HG03135 (cell line): Measurements from ENCODE around the gene NKAP.
"Not testable (repeated sequence)": the region's sequence is repeated elsewhere in the genome, so short reads cannot be mapped to it uniquely, and the experiment has no call there.

Experiments used
- ATAC-seq: cut with Tn5 transposase; IDR thresholded peaks from one replicate; pipeline ENCODE4 v1.9.1; 2021; ENCODE audit warnings: mild to moderate bottlenecking, moderate library complexity; ENCODE audit not compliant: unreplicated experiment

The NKAP gene

DNA sequence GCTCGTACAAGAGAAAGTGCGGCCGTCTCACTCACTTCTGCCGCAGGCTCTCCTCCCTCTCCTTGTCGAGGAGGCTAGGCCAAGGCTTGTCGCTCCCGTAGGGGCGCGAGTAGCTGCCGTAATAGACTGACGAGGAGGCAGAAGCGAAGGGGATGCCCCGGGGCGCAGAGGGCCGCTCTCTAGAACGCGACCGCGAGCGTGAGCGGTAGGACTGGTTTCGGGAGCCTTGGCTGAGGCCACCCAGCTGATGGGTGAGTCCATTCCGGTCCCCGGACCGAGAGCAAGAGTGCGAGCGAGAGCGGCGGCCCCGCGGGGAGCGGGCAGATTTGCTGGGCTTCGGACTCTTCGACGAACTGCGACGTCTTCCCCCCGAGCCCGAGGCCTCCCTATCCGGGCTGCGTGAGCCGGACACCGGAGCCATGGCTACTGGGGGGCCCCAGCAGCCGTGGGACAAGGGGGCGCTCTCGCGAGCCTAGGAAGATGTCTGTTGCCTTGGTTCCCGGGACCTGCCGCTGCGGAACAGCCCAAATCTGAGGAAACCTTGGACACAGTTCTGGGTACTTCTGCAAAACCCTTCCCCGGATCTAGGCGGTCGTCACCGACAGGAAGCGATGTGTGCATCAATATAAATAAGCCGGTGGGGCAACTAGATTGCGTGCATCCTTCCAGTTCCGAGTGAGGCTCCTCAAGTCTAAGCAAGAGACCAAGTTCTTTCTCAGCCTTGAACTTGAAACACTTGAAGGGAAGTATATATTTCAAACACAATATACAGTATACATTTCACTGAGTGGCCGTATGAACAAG lies at the start of gene NKAP:
TSS of gene NKAP (minus strand) at position 567 of the 804 bp plus-strand sequence. CDS start at position 421, 146 bp downstream.
- peak; percentile 74 for ATAC-seq

DNA sequence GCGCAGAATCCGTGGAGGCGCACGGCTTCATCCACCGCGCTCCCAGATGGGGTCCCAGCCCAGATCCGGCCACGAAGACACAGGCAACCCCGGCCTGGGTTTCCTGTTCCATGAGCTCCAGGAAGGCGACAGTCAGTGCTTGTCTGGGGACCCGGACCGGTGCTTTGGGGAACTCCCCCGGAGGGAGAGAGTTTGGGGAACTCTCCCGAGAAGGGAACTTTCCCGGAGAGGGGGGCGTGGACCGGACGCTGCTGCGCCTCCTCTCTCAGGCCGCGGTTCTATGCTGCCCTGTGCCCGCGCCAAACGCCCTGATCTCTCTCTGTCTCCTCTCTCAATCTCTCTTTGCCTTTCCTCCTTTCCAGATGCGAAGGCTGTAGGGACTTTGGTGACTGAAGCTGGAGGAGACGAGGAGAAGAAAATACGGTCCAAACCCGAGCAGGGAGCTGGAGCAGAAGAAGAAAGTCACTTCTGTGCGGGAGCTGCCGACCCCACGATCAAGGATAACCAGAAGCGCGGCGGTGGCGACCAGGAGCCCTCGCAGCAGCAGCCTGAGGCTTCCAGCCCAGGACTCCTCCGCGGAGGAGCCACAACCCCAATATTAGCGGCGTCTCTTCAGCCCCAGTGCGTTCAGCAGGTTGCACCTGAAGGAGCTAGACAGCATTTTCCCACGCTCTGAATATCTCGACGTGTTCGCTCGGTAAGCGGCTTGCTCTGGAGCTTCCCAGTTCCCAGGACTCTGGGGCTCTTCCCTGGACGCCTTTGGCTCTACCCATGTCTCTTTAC lies 47.6 kb upstream of the NKAP start:
- ATAC-seq, result no peak

DNA sequence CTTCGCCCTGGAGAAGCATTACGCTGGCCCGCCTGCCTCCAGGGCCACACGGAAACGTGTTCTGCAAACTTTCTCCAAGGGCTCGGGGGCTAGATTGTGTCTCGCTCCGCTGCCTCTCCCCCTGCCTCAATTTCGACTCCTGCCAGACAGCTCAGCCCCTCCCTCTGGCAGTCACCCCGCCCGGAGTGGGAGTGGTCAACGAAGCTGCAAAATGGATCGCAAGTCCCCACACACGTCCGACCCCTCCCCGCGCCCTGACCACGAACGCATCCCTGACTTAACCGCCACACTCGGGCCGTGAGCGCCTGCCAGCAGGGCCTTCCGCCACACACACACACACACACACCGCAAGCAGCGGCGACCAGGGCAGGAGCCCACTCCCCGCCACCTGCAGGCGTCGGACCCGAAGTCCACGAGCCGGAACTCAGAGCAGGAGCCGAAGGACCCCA lies 47.0 kb upstream of the NKAP start:
- ATAC-seq, result no peak

- no peak for ATAC-seq
Measured at GRCh38 chrX:119989905-119990555, 46.5 kb upstream of the NKAP start.

DNA sequence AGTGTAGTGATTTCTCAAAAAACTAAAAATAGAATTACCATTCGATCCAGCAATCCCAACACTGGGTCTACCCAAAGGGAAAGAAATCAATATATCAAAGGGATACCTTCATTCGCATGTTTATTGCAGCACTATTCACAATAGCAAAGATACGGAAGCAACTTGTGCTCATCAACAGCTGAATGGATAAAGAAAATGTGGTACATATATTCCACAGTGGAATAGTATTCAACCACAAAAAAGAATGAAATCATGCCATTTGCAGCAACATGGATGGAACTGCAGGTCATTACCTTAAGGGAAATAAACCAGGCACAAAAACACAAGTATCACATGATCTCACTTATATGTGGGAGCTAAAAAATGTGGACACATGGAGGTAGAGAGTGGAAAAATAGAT lies 42.7 kb upstream of the NKAP start:
- no peak for ATAC-seq

GRCh38 chrX:119984652-119985051 lies 41.1 kb upstream of the NKAP start:
- no peak for ATAC-seq

DNA sequence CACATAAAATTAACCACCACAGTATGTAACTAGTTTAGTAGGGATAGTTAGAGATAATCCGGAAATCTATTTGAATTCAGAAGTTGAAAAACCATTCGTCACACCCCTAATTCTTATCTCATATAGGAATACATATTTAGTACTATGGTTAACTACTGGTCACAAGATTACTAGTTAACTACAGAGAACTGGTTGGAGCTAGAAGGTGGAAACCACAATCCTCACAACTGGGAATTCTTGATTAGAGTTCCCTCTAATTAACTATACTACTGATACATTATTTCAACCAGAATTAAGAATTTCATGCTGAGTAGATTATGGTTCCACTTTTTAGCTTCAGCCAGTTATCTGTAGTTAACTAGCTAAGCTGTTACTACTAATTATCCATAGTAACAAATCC lies 39.9 kb upstream of the NKAP start:
- no peak for ATAC-seq

- no peak for ATAC-seq
Measured at GRCh38 chrX:119982145-119982544, 38.6 kb upstream of the NKAP start.

GRCh38 chrX:119981286-119982070 lies 37.9 kb upstream of the NKAP start:
- no peak for ATAC-seq

DNA sequence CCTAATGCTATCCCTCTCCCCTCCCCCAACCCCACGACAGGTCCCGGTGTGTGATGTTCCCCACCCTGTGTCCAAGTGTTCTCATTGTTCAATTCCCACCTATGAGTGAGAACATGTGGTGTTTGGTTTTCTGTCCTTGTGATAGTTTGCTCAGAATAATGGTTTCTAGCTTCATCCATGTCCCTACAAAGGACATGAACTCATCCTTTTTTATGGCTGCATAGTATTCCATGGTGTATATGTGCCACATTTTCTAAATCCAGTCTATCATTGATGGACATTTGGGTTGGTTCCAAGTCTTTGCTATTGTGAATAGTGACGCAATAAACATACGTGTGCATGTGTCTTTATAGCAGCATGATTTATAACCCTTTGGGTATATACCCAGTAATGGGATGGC lies 33.6 kb upstream of the NKAP start:
- ATAC-seq, result not testable (repeated sequence)

DNA sequence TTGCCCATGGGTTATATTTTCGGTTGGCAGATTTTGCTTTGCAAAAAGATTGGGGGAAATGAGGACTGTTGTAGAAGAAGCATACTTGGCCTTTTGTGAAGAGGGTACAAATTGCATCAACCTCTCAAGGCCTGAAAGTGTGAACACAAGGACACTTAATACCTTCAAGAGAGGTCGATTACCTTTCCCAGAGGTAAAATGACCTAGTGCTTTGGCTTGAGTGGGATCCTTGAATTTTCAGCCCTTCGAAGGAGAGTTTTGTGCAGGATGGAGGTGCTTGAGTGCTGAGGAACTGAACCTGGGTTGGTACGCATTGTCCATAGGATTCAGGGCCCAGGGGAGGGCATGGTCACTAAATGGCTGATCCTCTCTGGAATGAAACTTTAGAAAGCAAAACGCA lies 27.6 kb upstream of the NKAP start:
- ATAC-seq, result no peak

GRCh38 chrX:119970574-119970973 lies 27.0 kb upstream of the NKAP start:
- no peak for ATAC-seq

DNA sequence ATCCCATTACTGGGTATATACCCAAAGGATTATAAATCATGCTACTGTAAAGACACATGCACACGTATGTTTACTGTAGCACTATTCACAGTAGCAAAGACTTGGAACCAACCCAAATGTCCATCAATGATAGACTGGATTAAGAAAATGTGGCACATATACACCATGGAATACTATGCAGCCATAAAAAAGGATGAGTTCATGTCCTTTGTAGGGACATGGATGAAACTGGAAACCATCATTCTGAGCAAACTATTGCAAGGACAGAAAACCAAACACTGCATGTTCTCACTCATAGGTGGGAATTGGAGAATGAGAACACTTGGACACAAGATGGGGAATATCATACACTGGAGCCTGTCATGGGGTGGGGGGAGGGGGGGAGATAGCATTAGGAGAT lies 23.3 kb upstream of the NKAP start:
- ATAC-seq, result not testable (repeated sequence)

DNA sequence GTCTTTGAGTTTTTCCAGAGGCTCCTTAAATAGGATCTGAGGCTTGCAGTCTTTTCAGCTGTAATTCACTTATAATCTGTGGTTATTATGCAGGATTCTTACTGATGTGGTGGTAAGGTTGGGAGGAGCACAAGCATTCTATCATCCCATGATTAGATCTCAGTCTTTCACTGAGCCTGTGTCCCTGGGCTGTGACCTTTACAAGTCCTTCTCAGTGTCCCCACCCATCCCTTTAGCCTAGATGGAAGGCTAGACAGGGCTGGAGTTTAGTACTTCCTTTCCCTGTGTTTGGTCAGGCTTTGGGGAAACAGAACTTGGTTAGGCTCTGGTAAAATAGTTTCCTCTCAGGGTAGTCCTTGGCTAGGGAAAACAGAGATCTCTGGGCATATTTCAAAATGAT lies 17.1 kb upstream of the NKAP start:
- no peak for ATAC-seq

GRCh38 chrX:119955807-119956570 lies 12.4 kb upstream of the NKAP start:
- ATAC-seq, result not testable (repeated sequence)

GRCh38 chrX:119954374-119954773 lies 10.8 kb upstream of the NKAP start:
- no peak for ATAC-seq

DNA sequence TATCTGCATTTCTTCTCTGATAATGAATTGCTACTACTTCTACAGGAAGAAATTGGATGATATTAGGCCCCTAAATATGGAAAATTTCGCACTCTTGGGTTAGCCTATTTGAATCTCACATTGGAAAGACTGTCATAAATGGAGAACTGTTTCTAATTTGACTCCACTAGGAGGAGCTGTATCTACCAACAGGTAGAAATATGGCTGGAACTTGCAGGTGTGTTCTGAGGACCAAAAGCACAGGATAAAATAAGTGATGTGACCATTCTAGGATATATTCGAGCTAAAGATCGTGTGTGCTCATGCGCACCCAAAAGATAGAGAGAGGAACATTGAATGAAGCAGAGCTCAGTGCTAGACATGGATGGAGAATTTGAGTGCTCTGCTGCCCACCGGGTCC lies 4.8 kb upstream of the NKAP start:
- no peak for ATAC-seq

DNA sequence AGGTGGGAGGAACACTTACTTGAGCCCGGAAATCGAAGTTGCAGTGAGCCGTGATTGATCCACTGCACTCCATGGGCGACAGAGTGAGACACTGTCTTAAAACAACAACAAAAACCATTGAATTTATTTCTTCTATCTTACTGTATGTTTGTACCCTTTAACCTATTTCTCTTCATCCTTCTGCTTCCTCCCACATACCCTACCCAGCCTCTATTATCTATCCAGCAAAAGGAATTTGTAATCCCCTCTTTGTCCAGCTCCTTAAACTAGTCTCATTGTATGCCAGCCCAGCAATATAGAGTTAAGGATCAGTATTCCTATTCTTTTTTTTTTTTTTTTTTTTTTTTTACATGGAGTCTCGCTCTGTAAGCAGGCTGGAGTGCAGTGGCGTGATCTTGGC lies 1.9 kb upstream of the NKAP start:
- no peak for ATAC-seq

DNA sequence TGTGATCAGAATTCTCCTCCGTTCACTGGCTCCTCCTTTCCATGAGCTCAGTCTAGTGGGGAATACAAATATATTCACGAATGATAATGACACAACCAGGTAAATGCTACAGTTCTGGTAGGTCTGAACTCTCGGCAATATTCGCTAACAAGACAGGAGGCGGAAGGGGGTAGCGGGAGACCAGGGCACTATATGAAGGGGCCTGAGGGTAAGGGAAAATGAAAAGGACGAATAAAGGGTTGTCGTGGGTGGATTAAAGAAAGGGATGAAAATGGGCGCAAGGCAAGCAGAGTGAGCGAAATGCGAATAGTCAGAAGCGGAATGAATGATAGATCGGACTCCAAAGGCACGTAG lies 743 bp downstream of the NKAP start:
- no peak for ATAC-seq

DNA sequence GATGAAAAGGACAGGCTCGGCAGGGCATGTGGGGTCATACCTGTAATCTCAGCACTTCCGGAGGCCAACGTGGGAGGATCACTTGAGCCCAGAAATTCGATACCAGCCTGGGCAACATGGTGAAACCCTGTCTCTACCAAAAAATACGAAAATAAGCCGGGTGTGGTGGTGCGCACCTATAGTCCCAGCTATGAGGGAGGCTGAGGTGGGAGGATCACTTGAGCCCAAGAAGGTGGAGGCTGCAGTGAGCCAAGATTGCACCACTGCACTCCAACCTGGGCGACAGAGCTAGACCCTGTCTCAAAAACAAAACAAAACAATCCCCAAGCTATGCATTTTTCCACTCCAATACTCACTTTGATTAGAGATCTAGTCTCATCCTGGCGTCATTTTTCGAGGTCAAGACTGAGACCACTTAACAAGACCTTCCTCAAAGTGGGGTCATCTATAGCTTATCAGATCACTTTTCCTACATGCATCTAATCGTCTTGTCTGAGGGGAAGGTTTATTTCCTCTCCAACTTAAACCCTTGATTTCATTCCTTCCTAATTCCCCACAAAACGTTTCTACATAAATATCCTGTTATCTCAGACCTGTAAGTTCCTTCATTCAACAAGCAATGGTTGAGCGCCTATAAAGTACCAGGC lies 1.3 kb downstream of the NKAP start:
- no peak for ATAC-seq
